HepG2 (cell line): ENCODE results near the gene XPO1. TPM values are rescaled to one million over a fixed set of nuclear protein-coding genes. Genes with fewer than 3 reads are reported as not detected.
A peak's percentile ranks its signal among the peaks of the same experiment; 100 is the strongest.

Experiments used
- ATF1 ChIP-seq: IDR thresholded peaks from 2 replicates; pipeline ENCODE4 v1.6.1; 2016; ENCODE audit warnings: mild to moderate bottlenecking, control low read depth
- FLYWCH1 ChIP-seq: sonication (generic); formaldehyde crosslinking; IDR thresholded peaks from 2 replicates; pipeline ENCODE4 v1.8.1; 2023; ENCODE audit warnings: mild to moderate bottlenecking, missing genetic modification reagents
- FOXK1 ChIP-seq: sonication (generic); formaldehyde crosslinking; IDR thresholded peaks from 2 replicates; pipeline ENCODE4 v1.4.0; 2020; ENCODE audit warnings: low read depth, missing genetic modification reagents, borderline replicate concordance
- HOXD1 ChIP-seq: sonication (generic); formaldehyde crosslinking; IDR thresholded peaks from 2 replicates; pipeline ENCODE4 v1.5.0; 2020; ENCODE audit warnings: missing genetic modification reagents
- MZF1 ChIP-seq: sonication (generic); formaldehyde crosslinking; IDR thresholded peaks from 2 replicates; pipeline ENCODE4 v1.8.1; 2023; ENCODE audit warnings: mild to moderate bottlenecking, missing genetic modification reagents, borderline replicate concordance
- PHB2 ChIP-seq: fragments of 450-650 bp; IDR thresholded peaks from 2 replicates; pipeline ENCODE4 v1.6.1; 2018; ENCODE audit not compliant: partially characterized antibody
- POLR2AphosphoS5 ChIP-seq: IDR thresholded peaks from 2 replicates; pipeline ENCODE4 v1.6.1; 2012; ENCODE audit warnings: low read depth, low read length
- PTBP1 ChIP-seq: fragments of 200-400 bp; formaldehyde crosslinking; IDR thresholded peaks from 2 replicates; pipeline ENCODE4 v1.6.1; 2018; ENCODE audit warnings: low read length, low read depth; ENCODE audit not compliant: poor library complexity, severe bottlenecking
- RBFOX2 ChIP-seq: fragments of 200-400 bp; formaldehyde crosslinking; IDR thresholded peaks from 2 replicates; pipeline ENCODE4 v1.6.1; 2017; ENCODE audit warnings: low read depth, mild to moderate bottlenecking, low read length
- TCF7L2 ChIP-seq: IDR thresholded peaks from 2 replicates; pipeline ENCODE4 v1.6.1; 2011; ENCODE audit warnings: mild to moderate bottlenecking, low read depth, low read length, moderate library complexity
- TOPORS ChIP-seq: sonication (generic); formaldehyde crosslinking; IDR thresholded peaks from 2 replicates; pipeline ENCODE4 v1.8.0; 2023; ENCODE audit warnings: mild to moderate bottlenecking, missing genetic modification reagents
- ZBTB1 ChIP-seq: sonication (generic); formaldehyde crosslinking; IDR thresholded peaks from 2 replicates; pipeline ENCODE4 v1.4.0; 2020; ENCODE audit warnings: missing genetic modification reagents, borderline replicate concordance
- ZFYVE20 ChIP-seq: sonication (generic); formaldehyde crosslinking; IDR thresholded peaks from 2 replicates; pipeline ENCODE4 v1.8.0; 2023; ENCODE audit warnings: low read depth, mild to moderate bottlenecking, moderate library complexity, missing genetic modification reagents, borderline replicate concordance
- ZNF30 ChIP-seq: sonication (generic); formaldehyde crosslinking; IDR thresholded peaks from 2 replicates; pipeline ENCODE4 v1.5.0; 2020; ENCODE audit warnings: mild to moderate bottlenecking, missing genetic modification reagents
- ZNF460 ChIP-seq: sonication (generic); formaldehyde crosslinking; IDR thresholded peaks from 2 replicates; pipeline ENCODE4 v1.5.1; 2020; ENCODE audit warnings: missing genetic modification reagents, mild to moderate bottlenecking, borderline replicate concordance
- ZSCAN31 ChIP-seq: sonication (generic); formaldehyde crosslinking; IDR thresholded peaks from 2 replicates; pipeline ENCODE4 v1.5.0; 2020; ENCODE audit warnings: low read depth, mild to moderate bottlenecking, missing genetic modification reagents
- polyA plus RNA-seq, 8 experiments: library from polyadenylated mRNA; depleted of rRNA in 3 of 8; stranded (reverse) in 7 of 8; unstranded in 1 of 8; fragments of >200 nt; fragmentation: Illumina TruSeq in 4 of 8; extraction: Trizol in 4 of 8; gene quantifications; 2 replicates each; pipeline versions ENCODE4 v1.2.1 to v1.2.3, GENCODE V29; 2011 to 2016; ENCODE audit warnings: low read depth in 4 of 8, missing spikeins in 1 of 8, mixed read lengths in 1 of 8; ENCODE audit not compliant: insufficient read depth in 1 of 8
- total RNA-seq, 5 experiments: library from RNA; depleted of rRNA; stranded (reverse); fragments of >200 nt; fragmentation: Illumina TruSeq; extraction: Trizol; gene quantifications; 2 replicates each; pipeline ENCODE4 v1.2.3, GENCODE V29; 2016; ENCODE audit warnings: low read depth in 1 of 5
- TF ChIP-seq, protein P1 (sequence below): sonication (generic); formaldehyde crosslinking; IDR thresholded peaks from 2 replicates; pipeline ENCODE4 v1.8.0; 2022; ENCODE audit warnings: missing genetic modification reagents, low read depth, mild to moderate bottlenecking, borderline replicate concordance
- TF ChIP-seq, protein P2 (sequence below): sonication (generic); formaldehyde crosslinking; IDR thresholded peaks from 2 replicates; pipeline ENCODE4 v1.5.1; 2020; ENCODE audit warnings: mild to moderate bottlenecking, moderate library complexity, missing genetic modification reagents
- TF ChIP-seq, protein P3 (sequence below): sonication (generic); formaldehyde crosslinking; IDR thresholded peaks from 2 replicates; pipeline ENCODE4 v1.9.0; 2021; ENCODE audit warnings: missing genetic modification reagents, mild to moderate bottlenecking, borderline replicate concordance

Gene XPO1
- total and polyA plus RNA-seq, 2 of the 13 experiments (the other 11 are each of a cell fraction or from before 2014, with no cell fraction given): 67.4 to 212 TPM

DNA sequence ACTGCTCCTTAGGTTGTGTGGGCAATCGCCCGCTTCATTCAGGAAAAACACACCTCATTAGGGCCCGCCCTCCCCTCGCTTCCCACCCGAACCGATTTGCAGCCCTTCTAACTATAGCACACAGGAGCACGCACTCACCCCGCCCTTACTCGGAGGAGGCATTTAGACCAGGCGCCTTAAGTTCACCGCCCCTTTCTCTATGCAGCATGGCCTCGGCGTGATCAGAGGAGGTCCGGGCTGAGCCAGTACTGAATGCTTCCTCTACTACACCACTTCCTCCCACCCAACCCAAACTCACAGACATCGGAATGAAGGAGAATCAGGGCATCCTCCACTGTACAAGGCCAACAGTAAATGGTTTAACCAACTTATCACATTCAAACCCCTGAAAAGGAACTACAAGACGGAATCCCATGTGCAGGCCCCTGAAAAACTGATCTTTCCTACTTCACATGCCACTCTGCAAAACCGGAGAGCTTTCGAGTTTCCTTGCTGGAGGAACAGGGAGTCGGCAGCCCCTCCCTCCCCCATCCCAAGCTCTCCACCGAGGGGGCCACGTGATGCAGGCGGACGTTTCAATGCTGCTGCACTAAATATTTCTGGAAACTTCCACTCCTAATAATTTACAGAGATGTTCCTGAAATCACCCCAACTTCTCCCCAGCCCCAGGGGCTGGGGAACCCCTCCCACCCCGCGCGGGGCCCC, 1.4 kb downstream of the XPO1 start (continued):
- TF ChIP-seq PTBP1: no peak
- TF ChIP-seq PHB2: no peak
- TF ChIP-seq FLYWCH1 (CRISPR knock-in tag): no peak
- TF ChIP-seq ZNF30 (CRISPR knock-in tag): no peak
- no peak for TF ChIP-seq TOPORS (CRISPR knock-in tag)
- TF ChIP-seq, protein P1, sequence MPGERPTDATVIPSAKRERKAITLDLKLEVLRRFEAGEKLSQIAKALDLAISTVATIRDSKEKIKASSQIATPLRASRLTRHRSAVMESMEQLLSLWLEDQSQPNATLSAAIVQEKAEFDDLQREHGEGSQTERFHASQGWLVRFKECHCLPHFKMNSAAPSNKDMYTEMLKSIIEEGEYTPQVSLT (CRISPR knock-in tag): no peak
- no peak for TF ChIP-seq ZBTB1 (CRISPR knock-in tag)
- peak; percentile 71; the same call in 1 of the 2 replicates for TF ChIP-seq ZSCAN31 (CRISPR knock-in tag)
- TF ChIP-seq ATF1: no peak
- TF ChIP-seq FOXK1 (CRISPR knock-in tag): 0 out of 2 replicates have a peak, but pooled peaks have one; percentile 58
- TF ChIP-seq, protein P2, sequence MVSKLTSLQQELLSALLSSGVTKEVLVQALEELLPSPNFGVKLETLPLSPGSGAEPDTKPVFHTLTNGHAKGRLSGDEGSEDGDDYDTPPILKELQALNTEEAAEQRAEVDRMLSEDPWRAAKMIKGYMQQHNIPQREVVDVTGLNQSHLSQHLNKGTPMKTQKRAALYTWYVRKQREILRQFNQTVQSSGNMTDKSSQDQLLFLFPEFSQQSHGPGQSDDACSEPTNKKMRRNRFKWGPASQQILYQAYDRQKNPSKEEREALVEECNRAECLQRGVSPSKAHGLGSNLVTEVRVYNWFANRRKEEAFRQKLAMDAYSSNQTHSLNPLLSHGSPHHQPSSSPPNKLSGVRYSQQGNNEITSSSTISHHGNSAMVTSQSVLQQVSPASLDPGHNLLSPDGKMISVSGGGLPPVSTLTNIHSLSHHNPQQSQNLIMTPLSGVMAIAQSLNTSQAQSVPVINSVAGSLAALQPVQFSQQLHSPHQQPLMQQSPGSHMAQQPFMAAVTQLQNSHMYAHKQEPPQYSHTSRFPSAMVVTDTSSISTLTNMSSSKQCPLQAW (CRISPR knock-in tag): peak; percentile 73; the same call in 1 of the 2 replicates
- peak; percentile 90 for TF ChIP-seq POLR2AphosphoS5
- TF ChIP-seq MZF1 (CRISPR knock-in tag): no peak
- no peak for TF ChIP-seq ZFYVE20 (CRISPR knock-in tag)
- no peak for TF ChIP-seq HOXD1
- TF ChIP-seq ZNF460 (CRISPR knock-in tag): no peak
- TF ChIP-seq, protein P3, sequence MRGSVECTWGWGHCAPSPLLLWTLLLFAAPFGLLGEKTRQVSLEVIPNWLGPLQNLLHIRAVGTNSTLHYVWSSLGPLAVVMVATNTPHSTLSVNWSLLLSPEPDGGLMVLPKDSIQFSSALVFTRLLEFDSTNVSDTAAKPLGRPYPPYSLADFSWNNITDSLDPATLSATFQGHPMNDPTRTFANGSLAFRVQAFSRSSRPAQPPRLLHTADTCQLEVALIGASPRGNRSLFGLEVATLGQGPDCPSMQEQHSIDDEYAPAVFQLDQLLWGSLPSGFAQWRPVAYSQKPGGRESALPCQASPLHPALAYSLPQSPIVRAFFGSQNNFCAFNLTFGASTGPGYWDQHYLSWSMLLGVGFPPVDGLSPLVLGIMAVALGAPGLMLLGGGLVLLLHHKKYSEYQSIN (CRISPR knock-in tag): no peak
- no peak for TF ChIP-seq RBFOX2
- TF ChIP-seq TCF7L2: no peak
